ENCODE measurements around the gene MCIDAS.

DNA sequence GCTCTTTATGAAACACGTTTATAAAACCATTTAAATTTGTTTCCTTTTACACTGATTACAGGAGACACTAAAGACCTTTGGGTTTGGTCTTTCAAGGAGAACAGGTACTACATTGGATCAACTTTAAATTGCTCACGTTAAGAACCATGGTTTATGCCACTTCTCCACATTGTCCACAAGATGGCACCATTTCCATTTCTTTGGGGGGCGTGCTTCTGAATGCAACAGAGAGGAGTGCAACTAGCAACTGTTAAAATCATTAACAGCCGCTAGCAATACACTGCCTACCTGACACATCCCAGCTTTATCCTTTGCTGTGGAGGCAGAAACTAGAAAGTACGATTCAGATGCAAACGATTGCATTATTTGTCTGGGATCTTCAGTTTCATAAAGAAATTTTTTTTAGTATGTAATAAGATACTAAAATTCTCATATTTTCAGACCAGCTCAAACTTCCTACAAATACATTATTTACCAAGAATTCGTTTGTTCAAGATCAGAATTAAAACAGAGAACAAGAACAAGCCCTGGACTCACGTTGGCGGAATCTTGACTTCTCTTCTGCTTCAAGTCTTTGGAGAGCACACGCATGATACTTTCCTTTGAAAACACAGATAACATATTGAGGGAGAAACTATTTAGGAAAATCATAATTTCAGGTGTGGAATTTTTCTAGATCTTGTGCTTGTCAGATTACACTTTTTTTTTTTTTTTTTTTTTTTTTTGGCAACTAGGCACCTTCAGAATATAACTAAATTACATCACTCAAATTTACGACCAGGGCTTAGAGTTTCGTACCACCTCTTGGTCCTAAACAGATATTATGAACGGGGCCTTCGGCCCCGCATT is 54.8 kb downstream of the MCIDAS start:
- TF ChIP-seq, protein P1, sequence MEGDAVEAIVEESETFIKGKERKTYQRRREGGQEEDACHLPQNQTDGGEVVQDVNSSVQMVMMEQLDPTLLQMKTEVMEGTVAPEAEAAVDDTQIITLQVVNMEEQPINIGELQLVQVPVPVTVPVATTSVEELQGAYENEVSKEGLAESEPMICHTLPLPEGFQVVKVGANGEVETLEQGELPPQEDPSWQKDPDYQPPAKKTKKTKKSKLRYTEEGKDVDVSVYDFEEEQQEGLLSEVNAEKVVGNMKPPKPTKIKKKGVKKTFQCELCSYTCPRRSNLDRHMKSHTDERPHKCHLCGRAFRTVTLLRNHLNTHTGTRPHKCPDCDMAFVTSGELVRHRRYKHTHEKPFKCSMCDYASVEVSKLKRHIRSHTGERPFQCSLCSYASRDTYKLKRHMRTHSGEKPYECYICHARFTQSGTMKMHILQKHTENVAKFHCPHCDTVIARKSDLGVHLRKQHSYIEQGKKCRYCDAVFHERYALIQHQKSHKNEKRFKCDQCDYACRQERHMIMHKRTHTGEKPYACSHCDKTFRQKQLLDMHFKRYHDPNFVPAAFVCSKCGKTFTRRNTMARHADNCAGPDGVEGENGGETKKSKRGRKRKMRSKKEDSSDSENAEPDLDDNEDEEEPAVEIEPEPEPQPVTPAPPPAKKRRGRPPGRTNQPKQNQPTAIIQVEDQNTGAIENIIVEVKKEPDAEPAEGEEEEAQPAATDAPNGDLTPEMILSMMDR (IDR thresholded peaks at IDR 0.05): peak in 5 of 7 experiments; percentile 69 to 84 (median 80)
- no peak for TF ChIP-seq EP300 (IDR thresholded peaks at IDR 0.05)

Data from stomach (tissue), 4 donors.